CD4-positive, alpha-beta T cell treated with Interleukin-2 at 100 ng/mL for 4 hours (primary cell): ENCODE measurements around the gene IQCF6.
"Not testable (repeated sequence)": the region's sequence is repeated elsewhere in the genome, so short reads cannot be mapped to it uniquely, and the experiment has no call there.

ENCODE experiments used
- DNase-seq: peaks from one replicate; pipeline ENCODE4 v3.0.0-alpha.2; 2020; ENCODE audit warnings: low spot score

Gene IQCF6

DNA sequence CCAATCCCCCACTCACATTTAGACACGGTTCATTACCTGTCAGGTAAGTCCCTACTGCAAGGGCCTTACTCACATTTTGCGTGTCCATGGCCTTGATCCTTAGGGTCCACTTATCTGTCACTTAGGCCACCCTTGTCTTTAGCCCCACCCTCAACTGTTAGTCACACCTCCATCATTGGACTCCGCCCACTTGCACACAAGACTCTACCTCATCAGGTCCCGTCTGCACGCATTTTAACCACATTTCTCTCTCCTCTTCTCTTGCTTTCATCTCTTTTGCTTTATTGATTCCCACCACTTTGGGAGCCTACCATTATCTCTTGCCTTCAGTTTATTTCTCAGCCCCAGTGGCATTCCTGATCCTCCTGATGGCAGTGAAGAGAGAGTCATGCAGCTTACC lies at the start of gene IQCF6:
IQCF6 (minus strand) TSS at position 101 of the 400 bp plus-strand sequence; CDS start at position 88, 13 bp downstream.
- no peak for DNase-seq

DNA sequence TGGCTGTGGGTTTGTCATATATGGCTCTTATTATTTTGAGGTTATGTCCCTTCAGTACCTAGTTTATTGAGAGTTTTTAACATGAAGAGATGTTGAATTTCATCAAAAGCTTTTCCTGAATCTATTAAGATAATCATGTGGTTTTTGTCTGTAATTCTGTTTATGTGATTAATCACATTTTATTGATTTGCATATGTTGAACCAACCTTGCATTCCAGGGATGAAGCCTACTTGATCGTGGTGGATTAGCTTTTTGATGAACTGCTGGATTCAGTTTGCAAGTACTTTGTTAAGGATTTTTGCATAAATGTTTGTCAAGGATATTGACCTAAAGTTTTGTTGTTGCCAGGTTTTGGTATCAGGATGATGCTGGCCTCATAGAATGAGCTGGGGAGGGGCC lies 49.3 kb upstream of the IQCF6 start:
- no peak for DNase-seq

DNA sequence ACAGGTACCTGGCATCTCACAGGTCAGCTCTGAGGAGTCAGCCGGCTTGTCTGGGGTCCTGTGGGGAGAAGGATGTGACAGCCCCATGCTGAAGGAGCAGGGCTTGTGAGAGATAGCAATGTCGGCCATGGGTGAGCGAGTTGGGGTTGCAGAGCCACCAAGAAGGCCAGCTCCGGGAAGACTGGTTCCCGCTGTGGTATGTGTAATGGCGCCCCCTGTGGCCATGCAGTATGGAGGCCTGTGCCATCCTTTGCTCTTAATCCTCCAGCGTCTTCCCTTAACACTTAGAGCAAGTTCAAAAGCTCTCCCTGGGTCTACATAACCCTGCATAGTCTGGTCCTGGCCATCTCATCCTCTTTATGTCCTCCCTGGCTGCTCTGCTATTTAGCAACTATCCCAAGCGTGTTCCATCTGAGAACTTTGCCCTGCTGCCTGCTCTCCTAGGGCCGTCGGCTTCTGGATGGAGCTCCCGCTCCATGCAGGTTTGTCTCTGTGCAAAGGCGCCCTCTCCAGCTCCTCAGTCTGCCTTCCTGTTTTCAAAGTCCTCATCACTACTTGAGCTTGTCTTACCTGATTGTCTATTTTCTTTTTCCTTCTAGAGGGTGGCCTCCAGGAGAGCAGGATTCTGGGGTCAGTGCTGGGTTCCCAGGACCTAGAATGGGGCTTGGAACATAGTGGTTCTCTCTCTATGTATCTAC lies 40.8 kb upstream of the IQCF6 start:
- DNase-seq = no peak

DNA sequence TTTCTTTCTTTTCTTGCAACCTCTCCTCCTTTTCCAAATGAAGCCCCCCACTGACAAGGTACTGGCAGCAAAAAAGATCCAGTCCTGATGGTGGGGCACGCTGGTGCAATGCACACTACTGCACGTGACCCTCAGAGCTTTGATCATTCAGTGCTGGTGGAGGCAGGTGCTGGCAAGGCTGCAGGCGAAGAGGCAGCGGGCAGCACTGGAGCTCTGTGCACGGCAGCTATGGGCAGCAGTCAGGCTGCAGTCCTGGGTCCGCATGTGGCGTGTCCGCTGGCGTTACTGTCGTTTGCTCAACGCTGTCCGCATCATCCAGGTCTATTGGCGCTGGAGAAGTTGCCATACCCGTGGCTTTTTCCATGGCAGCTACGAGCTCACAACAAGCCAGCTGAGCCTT lies 40.1 kb upstream of the IQCF6 start:
- no peak for DNase-seq

DNA sequence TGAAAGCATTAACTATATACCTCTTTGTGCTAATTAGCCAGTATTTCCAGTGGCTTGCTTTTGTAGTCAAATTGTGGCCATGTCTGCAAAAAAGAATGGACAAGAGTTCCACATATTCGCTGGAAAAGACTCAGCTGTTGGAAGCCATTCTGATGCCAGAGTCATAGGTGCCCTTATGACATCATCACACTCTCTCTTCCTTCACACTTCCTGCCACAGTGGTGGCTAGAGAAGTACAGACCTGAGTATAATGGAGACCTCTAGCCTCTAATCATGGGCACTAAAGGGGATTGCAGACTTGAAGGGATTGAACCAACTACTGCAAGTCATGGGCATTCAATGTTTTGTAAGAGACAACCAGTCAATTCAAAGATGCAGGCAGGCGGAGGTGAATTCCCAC lies 38.3 kb upstream of the IQCF6 start:
- no peak for DNase-seq

DNA sequence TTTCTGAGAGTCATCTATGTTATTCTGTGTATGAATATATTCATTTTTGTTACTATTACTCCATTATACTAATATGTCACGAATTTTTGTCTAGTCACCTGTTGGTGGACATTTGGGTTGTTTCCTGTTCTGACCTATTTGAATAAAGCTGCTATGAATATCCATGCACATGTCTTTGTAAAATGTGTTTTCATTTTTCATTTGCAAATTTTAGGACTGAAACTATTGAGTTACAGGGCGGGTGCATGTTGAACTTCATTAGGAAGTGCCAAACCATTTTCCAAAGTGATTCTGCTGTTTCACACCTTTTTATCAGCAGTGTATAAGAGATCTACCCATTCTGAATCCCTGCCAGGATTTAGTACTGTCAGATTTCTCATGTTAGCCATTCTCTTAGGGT lies 37.7 kb upstream of the IQCF6 start:
- DNase-seq = no peak

- no peak for DNase-seq
Measured at GRCh38 chr3:51815614-51816013, 36.6 kb upstream of the IQCF6 start.

DNA sequence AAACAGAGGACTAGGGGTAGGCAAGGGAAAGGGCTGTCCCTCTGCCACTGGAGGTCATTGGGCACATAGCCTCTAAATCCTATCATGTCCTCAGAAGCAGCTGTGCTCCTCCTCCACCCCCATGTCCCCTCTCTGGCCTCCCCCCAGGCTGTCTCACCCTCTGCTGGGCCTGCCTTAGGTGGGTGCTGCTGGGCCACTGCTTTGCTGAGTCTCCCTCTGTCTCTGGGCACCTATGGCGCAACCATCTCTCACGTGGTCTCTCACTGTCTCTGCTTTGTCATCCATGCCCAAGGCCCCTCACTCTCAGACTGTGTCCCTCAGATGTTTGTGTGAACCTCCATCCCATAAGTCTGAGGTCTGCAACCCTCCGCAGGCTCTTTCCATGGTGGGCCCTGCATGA lies 35.0 kb upstream of the IQCF6 start:
- no peak for DNase-seq

DNA sequence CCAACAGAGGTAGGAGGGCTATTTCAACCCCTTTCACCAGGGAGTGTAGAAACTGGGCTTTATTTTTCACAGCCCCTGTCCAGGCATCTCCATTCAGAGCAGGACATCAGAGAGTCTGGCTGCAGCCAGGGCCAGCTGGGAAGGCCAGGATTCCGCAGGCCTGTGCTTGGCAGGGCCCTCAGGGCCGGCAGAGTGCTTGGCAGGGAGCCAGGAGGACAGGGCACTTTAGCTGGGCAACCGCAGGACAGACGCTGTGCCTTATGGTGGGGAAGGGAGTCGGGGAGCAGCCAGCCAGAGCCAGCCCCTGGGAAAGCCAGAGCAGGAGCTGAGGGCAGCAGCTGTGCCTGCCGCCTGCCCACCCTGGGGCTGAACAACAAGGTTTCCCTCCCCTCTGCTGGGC lies 34.5 kb upstream of the IQCF6 start:
- DNase-seq = no peak

DNA sequence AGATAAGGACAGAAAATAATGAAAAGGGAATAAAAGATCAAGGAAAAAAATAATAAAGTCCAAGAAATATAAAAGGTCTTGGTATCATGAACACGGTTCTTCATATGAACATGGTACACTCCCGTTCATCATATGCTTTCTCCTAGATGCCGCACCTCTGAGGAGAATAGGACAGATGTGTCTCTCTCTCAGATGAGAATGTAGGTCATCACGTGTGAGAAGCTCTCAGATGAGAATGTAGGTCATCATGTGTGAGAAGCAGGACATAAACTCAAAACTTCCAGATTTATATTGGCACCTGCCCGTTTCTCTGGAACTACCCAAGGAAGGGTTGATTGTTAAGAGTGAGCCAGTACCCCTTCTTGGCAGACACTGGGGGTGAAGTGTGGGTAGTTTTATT lies 29.9 kb upstream of the IQCF6 start:
- no peak for DNase-seq

GRCh38 chr3:51802106-51802703 lies 23.2 kb upstream of the IQCF6 start:
- no peak for DNase-seq

DNA sequence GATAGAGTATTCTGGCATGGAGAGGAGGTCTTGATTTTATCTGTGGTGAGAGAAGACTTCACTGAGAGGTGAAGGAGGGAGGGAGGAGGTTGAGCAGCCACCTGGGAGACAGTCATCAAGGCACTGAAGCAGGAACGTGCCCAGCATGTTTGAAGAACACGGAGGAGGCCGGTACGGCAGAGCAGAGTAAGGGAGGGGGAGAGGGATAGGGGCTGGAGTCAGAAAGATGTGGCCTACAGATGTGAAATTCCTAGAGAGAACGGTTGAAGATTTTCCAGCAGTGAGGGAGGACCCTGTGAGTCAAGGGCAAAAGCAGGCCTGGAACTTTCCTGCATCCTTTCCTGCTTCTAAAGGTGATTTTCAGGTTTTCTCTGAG lies 21.7 kb upstream of the IQCF6 start:
- no peak for DNase-seq

- DNase-seq = peak; percentile 69
Measured at GRCh38 chr3:51799879-51800749, 21.1 kb upstream of the IQCF6 start.

GRCh38 chr3:51798411-51798963 lies 19.4 kb upstream of the IQCF6 start:
- no peak for DNase-seq

- peak; percentile 4 for DNase-seq
Measured at GRCh38 chr3:51796854-51797253, 17.8 kb upstream of the IQCF6 start.

GRCh38 chr3:51794206-51794605 lies 15.2 kb upstream of the IQCF6 start:
- DNase-seq = no peak

DNA sequence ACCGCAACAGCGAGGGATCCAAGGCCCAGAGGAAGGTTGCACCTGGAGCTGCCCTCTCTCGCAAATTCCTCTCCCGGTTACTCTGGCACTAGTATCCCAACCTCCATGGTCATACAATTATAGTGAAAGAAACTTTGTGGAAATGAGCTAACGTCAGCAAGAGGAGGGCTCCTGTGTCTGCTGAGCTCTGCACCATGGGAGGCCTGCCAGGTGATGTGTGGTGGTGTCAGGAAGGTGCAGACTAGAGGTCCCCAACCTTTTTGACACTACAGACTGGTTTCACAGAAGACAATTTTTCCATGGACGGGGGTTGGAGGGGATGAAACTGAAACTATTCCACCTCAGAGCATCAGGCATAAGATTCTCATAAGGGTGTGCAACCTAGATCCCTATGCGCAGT lies 13.2 kb upstream of the IQCF6 start:
- DNase-seq = no peak

- DNase-seq = no peak
Measured at GRCh38 chr3:51789437-51789836, 10.4 kb upstream of the IQCF6 start.

DNA sequence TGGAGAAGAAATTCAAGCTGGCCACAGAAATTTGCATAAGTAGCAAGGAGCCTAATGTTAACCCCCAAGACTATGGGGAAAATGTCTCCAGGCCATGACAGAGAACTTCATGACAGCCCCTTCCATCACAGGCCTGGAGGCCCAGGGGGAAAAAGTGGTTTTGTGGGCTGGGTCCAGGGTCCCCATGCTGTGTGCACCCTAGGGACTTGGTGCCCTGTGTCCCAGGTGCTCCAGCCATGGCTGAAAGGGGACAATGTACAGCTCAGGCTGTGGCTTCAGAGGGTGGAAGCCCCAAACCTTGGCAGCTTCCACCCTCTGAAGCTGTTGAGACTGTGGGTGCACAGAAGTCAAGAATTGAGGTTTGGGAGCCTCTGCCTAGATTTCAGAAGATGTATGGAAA lies 8.5 kb upstream of the IQCF6 start:
- not testable (repeated sequence) for DNase-seq

DNA sequence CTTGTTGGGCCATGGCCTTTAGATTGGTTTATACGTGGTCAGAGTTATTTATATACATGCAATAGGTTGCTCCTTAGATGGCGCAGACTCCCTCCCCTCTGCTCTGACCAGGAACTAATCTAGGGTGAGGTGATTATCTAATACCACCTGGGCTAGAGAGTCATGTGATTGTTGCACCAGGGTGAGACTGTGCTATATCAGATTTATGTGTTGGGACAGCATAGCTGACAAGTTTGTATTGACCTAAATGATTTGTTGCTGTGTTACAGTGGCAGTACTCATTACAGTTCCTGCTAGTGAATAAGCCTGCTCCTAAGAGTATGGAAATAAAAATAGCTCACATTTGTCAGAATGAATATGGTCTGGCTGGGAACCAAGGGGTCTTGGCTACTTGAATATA lies 7.2 kb upstream of the IQCF6 start:
- no peak for DNase-seq

DNA sequence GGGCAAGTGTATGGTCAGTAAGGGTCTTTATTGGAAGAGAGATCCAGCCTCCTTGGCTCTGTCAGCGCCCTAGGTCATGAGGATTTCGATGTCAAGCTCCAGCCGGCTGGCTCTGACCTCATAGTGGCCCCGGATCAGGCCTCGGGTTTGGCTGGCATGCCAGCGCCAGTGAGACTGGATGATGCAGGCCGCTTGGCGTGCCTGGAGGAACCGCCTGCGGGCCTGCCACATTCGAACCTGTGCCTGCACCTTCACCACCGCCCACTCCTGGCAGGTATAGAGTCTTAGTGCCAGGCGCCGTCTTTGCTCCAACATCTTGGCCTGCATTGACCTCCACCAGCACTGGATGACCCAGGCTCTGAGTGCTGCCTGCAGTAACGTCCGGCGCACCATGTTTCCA lies 483 bp downstream of the IQCF6 start:
- DNase-seq = no peak

DNA sequence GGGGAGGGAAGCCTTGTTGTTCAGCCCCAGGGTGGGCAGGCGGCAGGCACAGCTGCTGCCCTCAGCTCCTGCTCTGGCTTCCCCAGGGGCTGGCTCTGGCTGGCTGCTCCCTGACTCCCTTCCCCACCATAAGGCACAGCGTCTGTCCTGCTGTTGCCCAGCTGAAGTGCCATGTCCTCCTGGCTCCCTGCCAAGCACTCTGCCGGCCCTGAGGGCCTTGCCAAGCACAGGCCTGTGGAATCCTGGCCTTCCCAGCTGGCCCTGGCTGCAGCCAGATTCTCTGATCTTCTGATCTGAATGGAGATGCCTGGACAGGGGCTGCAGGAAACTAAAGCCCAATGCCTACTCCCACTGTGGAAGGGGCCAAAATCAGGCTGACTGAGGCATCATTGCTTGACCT lies 1.1 kb downstream of the IQCF6 start:
- DNase-seq = no peak

GRCh38 chr3:51773529-51774056 lies 5.4 kb downstream of the IQCF6 start:
- no peak for DNase-seq
